NCI-H2107 (cell line): Measurements from ENCODE around the gene ARHGAP19.
"Not testable (repeated sequence)": the region's sequence is repeated elsewhere in the genome, so short reads cannot be mapped to it uniquely, and the experiment has no call there.

Experiments
- DNase-seq: peaks from one replicate; lab custom pipeline; 2025; lab: John Stamatoyannopoulos, UW

The ARHGAP19 gene

GRCh38 chr10:97321032-97321803 is 28.8 kb upstream of the ARHGAP19 start:
- DNase-seq, result no peak

- DNase-seq, result no peak
These were observed 28.1 kb upstream of the ARHGAP19 start for GRCh38 chr10:97320480-97321031.

GRCh38 chr10:97319671-97320479 is 27.4 kb upstream of the ARHGAP19 start:
- peak; percentile 0 for DNase-seq

- peak; percentile 49 for DNase-seq
These were observed 26.6 kb upstream of the ARHGAP19 start, which contains the start of gene FRAT1 for GRCh38 chr10:97318772-97319651. TSS of gene FRAT1 (plus strand) at chr10:97319271. CDS start at chr10:97319454, 183 bp downstream.

GRCh38 chr10:97314671-97315070 is 22.2 kb upstream of the ARHGAP19 start:
- no peak for DNase-seq

- no peak for DNase-seq
These were observed 20.5 kb upstream of the ARHGAP19 start for GRCh38 chr10:97312897-97313296.

- no peak for DNase-seq
These were observed 18.7 kb upstream of the ARHGAP19 start for GRCh38 chr10:97311111-97311626.

- DNase-seq, result no peak
These were observed 15.7 kb upstream of the ARHGAP19 start for GRCh38 chr10:97307866-97308780.

- DNase-seq, result no peak
These were observed 15.0 kb upstream of the ARHGAP19 start for GRCh38 chr10:97307441-97307840.

GRCh38 chr10:97302088-97302791 is 9.8 kb upstream of the ARHGAP19 start:
- no peak for DNase-seq

GRCh38 chr10:97300980-97301379 is 8.5 kb upstream of the ARHGAP19 start:
- DNase-seq, result no peak

GRCh38 chr10:97298223-97298571 is 5.8 kb upstream of the ARHGAP19 start:
- no peak for DNase-seq

- DNase-seq, result no peak
These were observed 5.3 kb upstream of the ARHGAP19 start for GRCh38 chr10:97297556-97298222.

GRCh38 chr10:97292862-97293198 is 393 bp upstream of the ARHGAP19 start:
- no peak for DNase-seq

- DNase-seq, result no peak
These were observed 910 bp downstream of the ARHGAP19 start for GRCh38 chr10:97291357-97292096.

- not testable (repeated sequence) for DNase-seq
These were observed 1.7 kb downstream of the ARHGAP19 start for GRCh38 chr10:97290576-97291356.

- not testable (repeated sequence) for DNase-seq
These were observed 2.4 kb downstream of the ARHGAP19 start for GRCh38 chr10:97290076-97290475.

- DNase-seq, result no peak
These were observed 11.7 kb downstream of the ARHGAP19 start for GRCh38 chr10:97280783-97281182.
